GM18517 (cell line): ENCODE data around the gene SNRPB.

Experiments
- ATAC-seq: cut with Tn5 transposase; IDR thresholded peaks from one replicate; pipeline ENCODE4 v1.9.1; 2021; ENCODE audit warnings: mild to moderate bottlenecking, moderate library complexity; ENCODE audit not compliant: unreplicated experiment

SNRPB gene

DNA sequence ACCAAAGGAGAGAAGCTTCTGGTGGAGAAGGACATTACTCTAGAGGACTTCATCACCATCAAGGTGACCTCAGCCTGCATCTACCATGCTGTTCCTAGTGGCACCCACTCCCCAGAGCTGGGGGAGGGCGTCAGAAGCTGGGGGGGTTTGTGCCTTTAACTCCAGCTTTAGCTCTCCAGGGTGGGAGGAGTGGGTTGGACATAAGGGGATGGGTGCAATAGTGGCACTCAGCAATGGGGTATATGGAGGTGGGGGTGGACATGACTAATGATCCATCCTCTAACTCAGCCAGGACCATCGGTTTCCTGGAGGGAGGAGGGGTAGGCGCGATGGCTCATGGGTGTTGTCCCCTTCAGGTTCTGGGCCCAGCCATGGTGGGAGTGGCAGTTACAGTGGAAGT, 40.1 kb downstream of the SNRPB start:
- ATAC-seq, result no peak

DNA sequence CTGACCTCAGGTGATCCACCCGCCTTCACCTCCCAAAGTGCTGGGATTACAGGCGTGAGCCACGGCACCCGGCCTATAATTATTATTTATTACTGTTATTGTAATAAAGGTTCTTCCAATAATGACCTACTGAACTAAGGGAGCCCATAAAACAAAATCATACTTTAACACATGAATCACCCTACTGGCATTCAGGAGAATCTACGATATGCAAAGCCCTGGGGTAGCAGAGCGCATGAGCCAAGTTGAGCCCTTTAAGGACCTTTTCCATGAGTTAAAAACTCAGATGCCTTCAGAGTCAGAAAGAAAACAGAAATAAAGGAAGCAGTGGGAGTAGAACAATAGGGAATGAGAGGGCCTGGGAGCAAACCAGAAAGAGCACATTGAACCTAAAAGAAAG, 41.5 kb downstream of the SNRPB start:
- no peak for ATAC-seq

DNA sequence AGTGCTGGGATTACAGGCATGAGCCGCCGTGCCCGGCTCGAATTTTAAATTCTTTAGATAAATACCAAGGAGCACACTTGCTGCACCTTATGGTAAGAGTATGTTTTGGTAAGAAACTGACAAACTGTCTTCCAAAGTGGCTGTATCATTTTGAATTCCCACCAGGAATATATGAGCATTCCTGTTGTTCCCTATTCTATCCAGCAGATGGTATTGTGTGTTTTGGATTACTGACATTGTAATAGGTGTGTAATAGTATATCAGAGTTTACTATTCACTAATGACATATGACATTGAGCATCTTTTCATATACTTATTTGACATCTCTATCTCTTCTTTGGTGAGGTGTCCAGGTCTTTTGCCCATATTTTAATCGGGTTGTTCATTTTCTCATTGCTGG, 49.3 kb downstream of the SNRPB start:
- no peak for ATAC-seq

DNA sequence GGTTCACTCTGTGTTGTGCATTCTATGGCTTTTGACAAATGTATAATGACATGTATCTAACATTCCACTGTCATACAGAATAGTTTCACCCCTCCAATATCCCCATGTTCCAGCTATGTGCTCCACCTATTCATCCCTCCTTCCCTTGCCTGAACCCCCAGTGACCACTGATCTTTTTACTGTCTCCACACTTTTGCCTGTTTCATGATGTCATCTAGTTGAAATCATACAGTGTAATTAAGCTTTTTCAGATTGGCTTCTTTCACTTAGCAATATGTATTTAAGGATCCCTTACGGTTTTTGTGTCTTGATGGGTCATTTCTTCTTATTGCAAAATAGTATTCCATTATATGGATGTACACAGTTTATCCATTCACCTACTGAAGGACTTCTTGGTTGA, 50.1 kb downstream of the SNRPB start:
- no peak for ATAC-seq

DNA sequence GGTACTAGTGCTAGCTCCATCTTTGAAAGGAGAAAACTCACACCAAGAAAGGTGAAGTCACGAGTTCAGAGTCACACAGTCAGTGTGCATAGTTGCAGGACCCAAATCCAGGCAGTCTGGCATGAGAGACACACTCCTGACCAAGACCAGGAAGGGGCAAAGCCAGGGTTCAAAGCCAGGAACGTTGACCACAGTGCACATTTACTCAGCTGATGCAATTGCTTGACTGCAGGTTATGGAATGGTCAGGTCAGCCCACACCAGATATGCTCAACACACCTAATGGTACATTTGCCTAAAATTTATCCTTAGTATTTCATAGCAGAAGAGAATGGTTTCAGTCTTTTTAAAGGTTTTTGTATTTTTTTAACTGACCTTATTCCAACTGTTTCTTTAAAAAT, 52.2 kb downstream of the SNRPB start:
- ATAC-seq, result no peak

DNA sequence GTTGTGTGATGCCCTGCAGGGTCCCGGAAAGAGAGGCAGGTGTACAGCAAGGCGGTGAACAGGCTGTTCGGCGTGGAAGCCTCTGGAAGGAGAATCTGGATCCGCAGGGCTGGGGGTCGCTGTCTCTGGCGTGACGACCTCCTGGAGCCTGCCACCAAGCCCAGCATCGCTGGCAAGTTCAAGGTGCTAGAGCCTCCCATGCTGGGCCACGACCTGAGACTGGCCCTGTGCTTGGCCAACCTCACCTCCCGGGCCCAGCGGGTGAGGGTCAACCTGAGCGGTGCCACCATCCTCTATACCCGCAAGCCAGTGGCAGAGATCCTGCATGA, 53.4 kb downstream of the SNRPB start:
- ATAC-seq, result no peak

DNA sequence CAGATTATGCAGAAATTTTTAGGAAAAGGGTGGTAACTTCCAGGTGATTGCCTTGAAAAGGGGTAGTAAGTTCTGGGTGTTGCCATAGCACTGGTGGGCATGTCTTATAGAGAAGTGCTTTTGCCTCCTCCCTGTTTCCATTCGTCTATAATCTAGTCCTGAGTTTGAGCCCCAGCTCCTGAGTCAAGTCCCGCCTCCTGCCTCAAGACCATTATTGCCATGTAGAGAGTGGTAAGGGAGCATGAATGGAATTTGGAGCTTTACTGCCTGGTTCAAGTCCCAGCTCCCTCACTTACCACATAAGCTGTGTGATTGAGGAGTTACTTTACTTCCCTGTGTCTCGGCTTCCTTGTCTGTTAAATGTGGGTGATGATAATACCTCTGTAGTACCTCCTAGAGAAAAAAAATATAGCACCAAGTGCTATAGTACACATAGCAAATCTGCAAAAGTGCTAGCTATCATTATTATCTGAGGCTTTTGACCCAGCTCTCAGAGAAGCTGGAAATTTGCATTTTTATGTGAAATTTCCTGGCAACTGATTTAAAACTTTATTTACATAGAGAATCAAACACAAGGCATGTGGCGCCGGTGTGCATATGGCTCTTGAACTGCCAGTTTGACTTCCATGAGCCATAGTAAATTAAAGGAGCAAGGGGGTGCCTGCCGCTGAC, 53.9 kb downstream of the SNRPB start:
- no peak for ATAC-seq
